GM12878 (cell line): ENCODE data around the gene SH2B3.

ENCODE experiments used
- CREB1 ChIP-seq: IDR thresholded peaks from 2 replicates; pipeline ENCODE4 v1.6.1; 2012; ENCODE audit warnings: low read depth, mild to moderate bottlenecking, inconsistent platforms
- EP300 ChIP-seq, 2 experiments: fragments of 150-350 bp in 1 of 2; IDR thresholded peaks; 2 replicates each; pipeline ENCODE4 v1.6.1; 2011 to 2012; ENCODE audit warnings: low read depth in 2 of 2, low read length in 2 of 2, borderline replicate concordance in 1 of 2, improper control_type of control experiment in 1 of 2, inconsistent platforms in 1 of 2; ENCODE audit not compliant: control insufficient read depth in 1 of 2
- EZH2 ChIP-seq: IDR thresholded peaks from 2 replicates; pipeline ENCODE4 v1.6.1; 2012; ENCODE audit warnings: low read depth, mild to moderate bottlenecking, control low read depth, inconsistent platforms, low read length, borderline replicate concordance; ENCODE audit not compliant: control insufficient read depth
- HCFC1 ChIP-seq: fragments of 150-350 bp; IDR thresholded peaks from 2 replicates; pipeline ENCODE4 v1.6.1; 2014; ENCODE audit warnings: low read length
- HDAC2 ChIP-seq: fragments of 200-600 bp; sonication (generic); IDR thresholded peaks from 2 replicates; pipeline ENCODE4 v1.6.1; 2017
- POLR2A ChIP-seq: IDR thresholded peaks from 2 replicates; pipeline ENCODE4 v1.6.1; 2011; ENCODE audit warnings: low read depth, mild to moderate bottlenecking, low read length
- RCOR1 ChIP-seq: conservative IDR thresholded peaks from 2 replicates; pipeline ENCODE4 v1.6.1; 2012; ENCODE audit warnings: low read depth, low read length, improper control_type of control experiment
- RFX5 ChIP-seq: IDR thresholded peaks from 2 replicates; pipeline ENCODE4 v1.6.1; 2011; ENCODE audit warnings: low read depth, low read length, improper control_type of control experiment
- SMC3 ChIP-seq: IDR thresholded peaks from 2 replicates; pipeline ENCODE4 v1.6.1; 2011; ENCODE audit warnings: low read length, improper control_type of control experiment, borderline replicate concordance
- ZNF274 ChIP-seq: IDR thresholded peaks from one replicate; pipeline ENCODE4 v1.8.0; 2011; ENCODE audit not compliant: insufficient read length, insufficient read depth
- TF ChIP-seq, protein P1 (sequence below), 3 experiments: IDR thresholded peaks in 2 of 3; conservative IDR thresholded peaks in 1 of 3; 2 replicates each; pipeline ENCODE4 v1.5.1; 2011; ENCODE audit warnings: low read depth in 3 of 3, low read length in 3 of 3, mild to moderate bottlenecking in 3 of 3, control low read depth in 2 of 3, moderate library complexity in 2 of 3, inconsistent platforms in 1 of 3, mixed read lengths in 1 of 3; ENCODE audit not compliant: control insufficient read depth in 2 of 3, insufficient read depth in 1 of 3; ENCODE audit errors: extremely low read depth in 1 of 3
- TF ChIP-seq, protein P2 (sequence below): IDR thresholded peaks from 2 replicates; pipeline ENCODE4 v1.6.1; 2012; ENCODE audit warnings: low read depth, low read length, improper control_type of control experiment

DNA sequence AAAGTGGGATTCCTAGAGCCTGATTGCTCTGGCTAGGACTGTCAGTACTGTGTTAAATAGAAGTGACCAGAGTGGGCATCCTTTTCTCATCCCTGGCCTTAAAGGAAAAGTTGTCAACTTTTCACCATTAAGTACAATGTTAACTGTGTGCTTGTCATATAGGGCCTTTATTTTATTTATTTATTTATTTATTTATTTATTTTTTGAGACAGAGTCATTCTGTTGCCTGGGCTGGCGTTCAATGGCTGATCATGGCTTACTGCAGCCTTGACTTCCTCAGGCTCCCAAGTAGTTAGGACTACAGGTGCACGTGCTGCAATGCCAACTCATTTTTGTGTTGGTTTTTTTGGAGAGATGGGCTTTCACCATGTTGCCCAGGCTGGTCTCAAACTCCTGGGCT lies 11.6 kb downstream of the SH2B3 start:
- no peak for TF ChIP-seq RCOR1
- TF ChIP-seq, protein P1, sequence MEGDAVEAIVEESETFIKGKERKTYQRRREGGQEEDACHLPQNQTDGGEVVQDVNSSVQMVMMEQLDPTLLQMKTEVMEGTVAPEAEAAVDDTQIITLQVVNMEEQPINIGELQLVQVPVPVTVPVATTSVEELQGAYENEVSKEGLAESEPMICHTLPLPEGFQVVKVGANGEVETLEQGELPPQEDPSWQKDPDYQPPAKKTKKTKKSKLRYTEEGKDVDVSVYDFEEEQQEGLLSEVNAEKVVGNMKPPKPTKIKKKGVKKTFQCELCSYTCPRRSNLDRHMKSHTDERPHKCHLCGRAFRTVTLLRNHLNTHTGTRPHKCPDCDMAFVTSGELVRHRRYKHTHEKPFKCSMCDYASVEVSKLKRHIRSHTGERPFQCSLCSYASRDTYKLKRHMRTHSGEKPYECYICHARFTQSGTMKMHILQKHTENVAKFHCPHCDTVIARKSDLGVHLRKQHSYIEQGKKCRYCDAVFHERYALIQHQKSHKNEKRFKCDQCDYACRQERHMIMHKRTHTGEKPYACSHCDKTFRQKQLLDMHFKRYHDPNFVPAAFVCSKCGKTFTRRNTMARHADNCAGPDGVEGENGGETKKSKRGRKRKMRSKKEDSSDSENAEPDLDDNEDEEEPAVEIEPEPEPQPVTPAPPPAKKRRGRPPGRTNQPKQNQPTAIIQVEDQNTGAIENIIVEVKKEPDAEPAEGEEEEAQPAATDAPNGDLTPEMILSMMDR (IDR thresholded peaks at IDR 0.05 in 2 of 3, conservative IDR thresholded peaks at IDR 0.05 in 1 of 3; ENCODE audit: control insufficient read depth in 2 of 3, extremely low read depth in 1 of 3, insufficient read depth in 1 of 3, low read depth in 3 of 3, low read length in 3 of 3), result no peak
- TF ChIP-seq HCFC1, result no peak
- TF ChIP-seq HDAC2, result no peak
- no peak for TF ChIP-seq CREB1
- no peak for TF ChIP-seq SMC3
- no peak for TF ChIP-seq RFX5
- TF ChIP-seq ZNF274, result no peak
- no peak for TF ChIP-seq POLR2A
- TF ChIP-seq EZH2, result no peak
- TF ChIP-seq, protein P2, sequence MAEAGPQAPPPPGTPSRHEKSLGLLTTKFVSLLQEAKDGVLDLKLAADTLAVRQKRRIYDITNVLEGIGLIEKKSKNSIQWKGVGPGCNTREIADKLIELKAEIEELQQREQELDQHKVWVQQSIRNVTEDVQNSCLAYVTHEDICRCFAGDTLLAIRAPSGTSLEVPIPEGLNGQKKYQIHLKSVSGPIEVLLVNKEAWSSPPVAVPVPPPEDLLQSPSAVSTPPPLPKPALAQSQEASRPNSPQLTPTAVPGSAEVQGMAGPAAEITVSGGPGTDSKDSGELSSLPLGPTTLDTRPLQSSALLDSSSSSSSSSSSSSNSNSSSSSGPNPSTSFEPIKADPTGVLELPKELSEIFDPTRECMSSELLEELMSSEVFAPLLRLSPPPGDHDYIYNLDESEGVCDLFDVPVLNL, result no peak
- TF ChIP-seq EP300 (IDR thresholded peaks at IDR 0.05; ENCODE audit: borderline replicate concordance in 1 of 2, control insufficient read depth in 1 of 2, low read depth in 2 of 2, low read length in 2 of 2), result no peak
